Measurements from ENCODE around the gene BACH1. TPM values are rescaled to one million over a fixed set of nuclear protein-coding genes. Genes with fewer than 3 reads are reported as not detected.

BACH1 gene
- total and polyA plus RNA-seq, 2 donors (not counting 1 experiment from before 2014, with no cell fraction given) = 10.1 to 221 TPM

DNA sequence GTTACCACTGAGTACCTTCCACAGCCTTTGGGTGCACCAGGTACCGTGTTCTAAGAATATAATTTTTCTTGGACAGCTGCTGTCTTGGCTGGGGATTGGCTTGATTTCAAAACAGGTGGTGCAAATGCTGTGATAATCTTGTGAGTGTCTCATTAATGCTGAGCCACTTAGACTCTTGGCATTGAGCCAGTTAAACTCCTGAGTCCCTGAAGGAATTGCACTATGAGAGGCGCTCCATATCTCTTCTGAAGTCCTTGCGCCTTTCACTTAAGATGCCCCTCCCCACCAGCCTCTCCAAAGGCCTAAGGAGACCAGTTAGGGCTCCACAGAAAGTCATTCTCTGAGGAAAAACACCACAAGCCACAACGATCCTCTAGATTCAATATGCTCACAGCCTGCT is 51.0 kb downstream of the BACH1 start:
- Histone ChIP-seq H3K4me1 (ENCODE audit: control insufficient read depth in 2 of 2, insufficient read depth in 2 of 2, low read length in 2 of 2) (peaks cover 16 to 18% of the 10 kb centered on the region in 2 donors), H2AFZ (ENCODE audit: insufficient read depth, low read depth, low read length, poor library complexity, severe bottlenecking) (no peak overlapping the region), H3K4me2 (replicated peaks; ENCODE audit: low read depth, low read length, poor library complexity, severe bottlenecking) (no peak overlapping the region), H3K9ac (ENCODE audit: low read length) (no peak overlapping the region), H3K9me3 (ENCODE audit: control extremely low read depth in 1 of 3, control insufficient read depth in 2 of 3, insufficient read depth in 1 of 3, low read length in 2 of 3) (peaks cover 1 to 5% (median 4%) of the 10 kb centered on the region in 3 donors), H3K27me3 (replicated peaks in 1 of 4; ENCODE audit: control extremely low read depth in 1 of 4, control insufficient read depth in 3 of 4, insufficient read depth in 4 of 4, low read length in 3 of 4) (no peaks in the 10 kb centered on the region), H3K79me2 (ENCODE audit: control insufficient read depth, insufficient read depth, low read length) (peaks cover 7% of the 10 kb centered on the region), H3K4me3 (ENCODE audit: control extremely low read depth in 1 of 5, extremely low read depth in 1 of 5, insufficient read depth in 1 of 5, low read depth in 2 of 5, low read length in 4 of 5) (no peak overlapping the region), H3K36me3 (replicated peaks in 1 of 2; ENCODE audit: control extremely low read depth in 1 of 2, control insufficient read depth in 1 of 2, extremely low read depth in 1 of 2, insufficient read depth in 2 of 2, low read length in 1 of 2) (peaks cover 8 to 12% of the 10 kb centered on the region in 2 experiments), H4K20me1 (ENCODE audit: control insufficient read depth, insufficient read depth, low read length, poor library complexity, severe bottlenecking) (peaks cover 15% of the 10 kb centered on the region), H3K27ac (ENCODE audit: low read length in 2 of 2) (no peak overlapping the region)
- H3K4me3 Mint-ChIP-seq = no peak overlapping the region
- peaks cover 25% of the 10 kb centered on the region for H3K4me1 Mint-ChIP-seq
- POLR2A ChIA-PET = no interaction called here
- peaks cover 11% of the 10 kb centered on the region for H3K9me3 Mint-ChIP-seq (ENCODE audit: insufficient read depth)
- CTCF ChIA-PET = interaction anchor here (0.7 to 2.7 kb wide), 5 partner anchors 22 to 262 kb away, joined by 4 to 12 read pairs (median 6); no protein-coding TSS in a partner anchor
- TF ChIP-seq, protein P1, sequence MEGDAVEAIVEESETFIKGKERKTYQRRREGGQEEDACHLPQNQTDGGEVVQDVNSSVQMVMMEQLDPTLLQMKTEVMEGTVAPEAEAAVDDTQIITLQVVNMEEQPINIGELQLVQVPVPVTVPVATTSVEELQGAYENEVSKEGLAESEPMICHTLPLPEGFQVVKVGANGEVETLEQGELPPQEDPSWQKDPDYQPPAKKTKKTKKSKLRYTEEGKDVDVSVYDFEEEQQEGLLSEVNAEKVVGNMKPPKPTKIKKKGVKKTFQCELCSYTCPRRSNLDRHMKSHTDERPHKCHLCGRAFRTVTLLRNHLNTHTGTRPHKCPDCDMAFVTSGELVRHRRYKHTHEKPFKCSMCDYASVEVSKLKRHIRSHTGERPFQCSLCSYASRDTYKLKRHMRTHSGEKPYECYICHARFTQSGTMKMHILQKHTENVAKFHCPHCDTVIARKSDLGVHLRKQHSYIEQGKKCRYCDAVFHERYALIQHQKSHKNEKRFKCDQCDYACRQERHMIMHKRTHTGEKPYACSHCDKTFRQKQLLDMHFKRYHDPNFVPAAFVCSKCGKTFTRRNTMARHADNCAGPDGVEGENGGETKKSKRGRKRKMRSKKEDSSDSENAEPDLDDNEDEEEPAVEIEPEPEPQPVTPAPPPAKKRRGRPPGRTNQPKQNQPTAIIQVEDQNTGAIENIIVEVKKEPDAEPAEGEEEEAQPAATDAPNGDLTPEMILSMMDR (IDR thresholded peaks at IDR 0.05) = no peak
- TF ChIP-seq EZH2 (IDR thresholded peaks at IDR 0.05; ENCODE audit: borderline replicate concordance, insufficient read depth, low read depth, low read length, poor library complexity, severe bottlenecking) = no peak
- intact Hi-C loops (cut with micrococcal nuclease) = no loop called here
- H3K27me3 Mint-ChIP-seq = no peaks in the 10 kb centered on the region
- no peak for DNase-seq
- no peak for ATAC-seq (ENCODE audit: low read depth)
- 94% methylated on average over 3 of the region's 4 CpGs for WGBS (ENCODE audit: insufficient coverage)
- H3K27ac Mint-ChIP-seq = peak overlapping the region; percentile 23

GRCh38 chr21:29350246-29350779 is 51.6 kb downstream of the BACH1 start:
- POLR2A ChIA-PET = no interaction called here
- H3K79me2 ChIP-seq (ENCODE audit: control insufficient read depth, insufficient read depth, low read length) = peaks cover 7% of the 10 kb centered on the region
- H3K27me3 ChIP-seq (replicated peaks in 1 of 4; ENCODE audit: control extremely low read depth in 1 of 4, control insufficient read depth in 3 of 4, insufficient read depth in 4 of 4, low read length in 3 of 4) = no peaks in the 10 kb centered on the region
- H3K4me3 ChIP-seq (ENCODE audit: control extremely low read depth in 1 of 5, extremely low read depth in 1 of 5, insufficient read depth in 1 of 5, low read depth in 2 of 5, low read length in 4 of 5) = no peak overlapping the region
- H3K4me2 ChIP-seq (replicated peaks; ENCODE audit: low read depth, low read length, poor library complexity, severe bottlenecking) = no peak overlapping the region
- H3K9ac ChIP-seq (ENCODE audit: low read length) = no peak overlapping the region
- H2AFZ ChIP-seq (ENCODE audit: insufficient read depth, low read depth, low read length, poor library complexity, severe bottlenecking) = no peak overlapping the region
- H3K27ac Mint-ChIP-seq = peak overlapping the region; percentile 34
- H3K4me1 Mint-ChIP-seq = peaks cover 25% of the 10 kb centered on the region
- H3K9me3 Mint-ChIP-seq (ENCODE audit: insufficient read depth) = peaks cover 13% of the 10 kb centered on the region
- WGBS (ENCODE audit: insufficient coverage) = 97% methylated on average over 5 of the region's 6 CpGs
- peaks cover 11 to 13% of the 10 kb centered on the region in 2 experiments for H3K36me3 ChIP-seq (replicated peaks in 1 of 2; ENCODE audit: control extremely low read depth in 1 of 2, control insufficient read depth in 1 of 2, extremely low read depth in 1 of 2, insufficient read depth in 2 of 2, low read length in 1 of 2)
- peaks cover 16 to 18% of the 10 kb centered on the region in 2 donors for H3K4me1 ChIP-seq (ENCODE audit: control insufficient read depth in 2 of 2, insufficient read depth in 2 of 2, low read length in 2 of 2)
- no peak overlapping the region for H3K4me3 Mint-ChIP-seq
- no peak for ATAC-seq (ENCODE audit: low read depth)
- peaks cover 1 to 10% (median 9%) of the 10 kb centered on the region in 3 donors for H3K9me3 ChIP-seq (ENCODE audit: control extremely low read depth in 1 of 3, control insufficient read depth in 2 of 3, insufficient read depth in 1 of 3, low read length in 2 of 3)
- H4K20me1 ChIP-seq (ENCODE audit: control insufficient read depth, insufficient read depth, low read length, poor library complexity, severe bottlenecking) = peaks cover 15% of the 10 kb centered on the region
- no peak for TF ChIP-seq EZH2 (IDR thresholded peaks at IDR 0.05; ENCODE audit: borderline replicate concordance, insufficient read depth, low read depth, low read length, poor library complexity, severe bottlenecking)
- TF ChIP-seq, protein P1 (IDR thresholded peaks at IDR 0.05) = no peak
- H3K27me3 Mint-ChIP-seq = no peaks in the 10 kb centered on the region
- no peak overlapping the region for H3K27ac ChIP-seq (ENCODE audit: low read length in 2 of 2)
- CTCF ChIA-PET = interaction anchor here (1.1 to 2.7 kb wide), 4 partner anchors 20 to 263 kb away, joined by 3 to 12 read pairs (median 6); no protein-coding TSS in a partner anchor
- intact Hi-C loops (cut with micrococcal nuclease) = no loop called here
- DNase-seq = no peak

All from B cell (primary cell).